ENCODE data around the gene SLC25A2.

- TF ChIP-seq CTCF (IDR thresholded peaks at IDR 0.05) (no peak), EP300 (IDR thresholded peaks at IDR 0.05) (no peak), REST (IDR thresholded peaks at IDR 0.05) (no peak), SMC3 (IDR thresholded peaks at IDR 0.05) (no peak), ZFP36 (IDR thresholded peaks at IDR 0.05; ENCODE audit: borderline replicate concordance, partially characterized antibody) (no peak)
- TF ChIP-seq, protein P1, sequence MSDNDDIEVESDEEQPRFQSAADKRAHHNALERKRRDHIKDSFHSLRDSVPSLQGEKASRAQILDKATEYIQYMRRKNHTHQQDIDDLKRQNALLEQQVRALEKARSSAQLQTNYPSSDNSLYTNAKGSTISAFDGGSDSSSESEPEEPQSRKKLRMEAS (IDR thresholded peaks at IDR 0.05), result no peak
Measured at GRCh38 chr5:141351591-141351990, 47.7 kb upstream of the SLC25A2 start.

All from A549 (cell line).